VCaP (cell line): Measurements from ENCODE around the gene SRRM1.
"Not testable (repeated sequence)": the region's sequence is repeated elsewhere in the genome, so short reads cannot be mapped to it uniquely, and the experiment has no call there.

Source experiments
- H3K27ac ChIP-seq: fragments of 450-650 bp; 2 replicates; pipeline ENCODE4 v1.5.1; 2017
- CTCF ChIP-seq: fragments of 450-650 bp; conservative IDR thresholded peaks from 2 replicates; pipeline ENCODE4 v1.5.1; 2017; ENCODE audit warnings: mild to moderate bottlenecking, moderate library complexity

The SRRM1 gene

GRCh38 chr1:24714859-24715520, 71.9 kb downstream of the SRRM1 start:
- no peak for TF ChIP-seq CTCF
- no peak overlapping the region for H3K27ac ChIP-seq

GRCh38 chr1:24715658-24716057, 72.6 kb downstream of the SRRM1 start:
- no peak for TF ChIP-seq CTCF
- no peak overlapping the region for H3K27ac ChIP-seq

- no peak overlapping the region for H3K27ac ChIP-seq
- no peak for TF ChIP-seq CTCF
These were observed 75.0 kb downstream of the SRRM1 start for GRCh38 chr1:24717887-24718650.

- no peak overlapping the region for H3K27ac ChIP-seq
- no peak for TF ChIP-seq CTCF
These were observed 77.0 kb downstream of the SRRM1 start for GRCh38 chr1:24720152-24720551.

GRCh38 chr1:24721533-24721932, 78.4 kb downstream of the SRRM1 start:
- TF ChIP-seq CTCF: no peak
- no peak overlapping the region for H3K27ac ChIP-seq

- H3K27ac ChIP-seq: not testable (repeated sequence)
These were observed 79.3 kb downstream of the SRRM1 start for GRCh38 chr1:24722073-24723035.
